ENCODE results near the gene RAB7A. TPM values are rescaled to one million over a fixed set of nuclear protein-coding genes. Genes with fewer than 3 reads are reported as not detected.
"Not testable (repeated sequence)": the region's sequence is repeated elsewhere in the genome, so short reads cannot be mapped to it uniquely, and the experiment has no call there.

The RAB7A gene
- total and polyA plus RNA-seq, 9 donors: 31.5 to 160 (median 141) TPM

DNA sequence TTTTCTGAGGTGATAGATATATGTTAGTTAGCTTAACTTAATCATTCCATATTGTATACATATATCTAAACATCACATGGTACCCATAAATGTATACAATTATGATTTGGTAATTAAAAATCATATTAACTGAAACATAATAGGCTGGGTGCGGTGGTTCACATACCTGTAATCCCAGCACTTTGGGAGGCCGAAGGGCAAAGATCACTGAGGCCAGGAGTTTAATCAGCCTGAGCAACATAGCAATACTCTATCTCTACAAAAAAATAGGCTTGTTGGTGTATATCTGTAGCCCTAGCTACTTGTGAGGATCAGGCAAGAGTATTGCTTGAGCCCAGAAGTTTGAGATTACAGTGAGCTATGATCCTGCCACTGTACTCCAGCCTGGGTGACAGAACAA lies 20.9 kb downstream of the RAB7A start:
- DNase-seq: no peak
- WGBS (ENCODE audit: insufficient coverage): no CpG with 5 or more reads among the region's 2 CpGs
- H3K4me1 ChIP-seq (ENCODE audit: control insufficient read depth, insufficient read depth, low read length): no peaks in the 10 kb centered on the region

DNA sequence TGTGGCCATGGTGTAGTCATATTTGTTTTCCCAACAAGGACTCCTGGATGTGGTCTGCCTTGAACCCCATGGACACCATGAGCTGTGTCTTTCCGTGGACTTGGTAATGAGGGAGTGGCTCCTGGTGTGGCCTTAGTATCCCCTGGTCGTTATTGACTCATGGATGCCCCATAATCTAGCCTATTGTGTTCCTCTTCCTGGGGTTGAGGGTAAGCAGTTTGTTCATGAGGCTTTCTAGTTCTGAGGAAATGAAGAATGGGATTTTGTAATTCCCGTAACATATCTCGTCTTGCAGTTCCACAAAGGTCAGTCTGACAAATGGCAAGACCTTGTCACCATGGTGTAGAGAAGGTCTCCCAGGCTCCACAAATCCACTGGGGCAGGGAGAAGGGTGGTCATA lies 22.6 kb downstream of the RAB7A start:
- Histone ChIP-seq H3K4me3 (ENCODE audit: low read length) (no peak overlapping the region), H3K9me3 (replicated peaks; ENCODE audit: control insufficient read depth, low read depth, low read length) (peaks cover 2% of the 10 kb centered on the region), H3K36me3 (ENCODE audit: control insufficient read depth, insufficient read depth, low read length) (peaks cover 24% of the 10 kb centered on the region), H3K27me3 (ENCODE audit: control insufficient read depth, insufficient read depth, low read length) (no peaks in the 10 kb centered on the region), H3K27ac (ENCODE audit: low read length) (no peak overlapping the region), H3K4me1 (ENCODE audit: control insufficient read depth, insufficient read depth, low read length) (no peaks in the 10 kb centered on the region)
- WGBS (ENCODE audit: insufficient coverage): 92% methylated on average over 4 of the region's 4 CpGs
- no peak for DNase-seq

More for the DNA sequence above, 20.9 kb downstream of the RAB7A start:
- Histone ChIP-seq H3K27ac (ENCODE audit: low read length) (no peak overlapping the region), H3K36me3 (ENCODE audit: control insufficient read depth, insufficient read depth, low read length) (peaks cover 34% of the 10 kb centered on the region), H3K27me3 (ENCODE audit: control insufficient read depth, insufficient read depth, low read length) (no peaks in the 10 kb centered on the region), H3K9me3 (replicated peaks; ENCODE audit: control insufficient read depth, low read depth, low read length) (peaks cover 6% of the 10 kb centered on the region), H3K4me3 (ENCODE audit: low read length) (no peak overlapping the region)

DNA sequence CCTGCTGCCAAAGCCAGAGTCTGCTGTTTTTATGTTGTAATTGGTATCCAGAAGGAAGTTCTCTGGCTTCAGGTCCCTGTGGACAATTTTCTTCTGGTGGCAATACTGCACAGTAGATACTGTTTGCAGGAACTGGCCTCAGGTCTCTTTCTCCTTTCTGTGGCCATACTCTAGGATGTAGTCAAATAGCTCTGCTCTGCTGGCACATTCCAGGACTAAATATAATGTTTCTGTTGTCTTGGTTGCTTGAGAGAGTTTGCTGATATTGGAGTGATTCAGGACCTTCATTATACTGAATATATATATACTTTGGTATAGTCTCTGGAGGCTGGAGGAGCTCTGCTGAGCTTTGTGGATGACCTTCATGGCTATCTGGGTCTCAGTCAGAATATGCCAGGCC lies 23.1 kb downstream of the RAB7A start:
- peaks cover 21% of the 10 kb centered on the region for H3K36me3 ChIP-seq (ENCODE audit: control insufficient read depth, insufficient read depth, low read length)
- H3K9me3 ChIP-seq (replicated peaks; ENCODE audit: control insufficient read depth, low read depth, low read length): peaks cover 2% of the 10 kb centered on the region
- H3K4me1 ChIP-seq (ENCODE audit: control insufficient read depth, insufficient read depth, low read length): no peaks in the 10 kb centered on the region
- H3K27ac ChIP-seq (ENCODE audit: low read length): no peak overlapping the region
- no peak for DNase-seq
- H3K4me3 ChIP-seq (ENCODE audit: low read length): no peak overlapping the region
- H3K27me3 ChIP-seq (ENCODE audit: control insufficient read depth, insufficient read depth, low read length): no peaks in the 10 kb centered on the region

DNA sequence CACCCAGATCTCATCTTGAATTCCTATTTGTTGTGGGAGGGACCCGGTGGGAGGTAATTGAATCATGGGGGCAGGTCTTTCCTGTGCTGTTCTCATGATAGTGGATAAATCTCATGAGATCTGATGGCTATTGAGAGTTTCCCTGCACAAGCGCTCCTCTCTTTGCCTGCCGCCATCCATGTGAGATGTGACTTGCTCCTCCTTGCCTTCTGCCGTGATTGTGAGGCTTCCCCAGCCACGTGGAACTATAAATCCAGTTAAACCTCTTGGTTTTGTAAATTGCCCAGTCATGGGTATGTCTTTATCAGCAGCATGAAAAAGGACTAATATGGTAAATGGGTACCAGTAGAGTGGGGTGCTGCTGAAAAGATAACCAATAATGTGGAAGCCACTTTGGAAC lies 23.6 kb downstream of the RAB7A start:
- peaks cover 18% of the 10 kb centered on the region for H3K36me3 ChIP-seq (ENCODE audit: control insufficient read depth, insufficient read depth, low read length)
- not testable (repeated sequence) for DNase-seq; H3K27me3 ChIP-seq (ENCODE audit: control insufficient read depth, insufficient read depth, low read length); H3K27ac ChIP-seq (ENCODE audit: low read length); H3K4me1 ChIP-seq (ENCODE audit: control insufficient read depth, insufficient read depth, low read length); H3K4me3 ChIP-seq (ENCODE audit: low read length); H3K9me3 ChIP-seq (replicated peaks; ENCODE audit: control insufficient read depth, low read depth, low read length)
- 96% methylated on average over 4 of the region's 5 CpGs for WGBS (ENCODE audit: insufficient coverage)

DNA sequence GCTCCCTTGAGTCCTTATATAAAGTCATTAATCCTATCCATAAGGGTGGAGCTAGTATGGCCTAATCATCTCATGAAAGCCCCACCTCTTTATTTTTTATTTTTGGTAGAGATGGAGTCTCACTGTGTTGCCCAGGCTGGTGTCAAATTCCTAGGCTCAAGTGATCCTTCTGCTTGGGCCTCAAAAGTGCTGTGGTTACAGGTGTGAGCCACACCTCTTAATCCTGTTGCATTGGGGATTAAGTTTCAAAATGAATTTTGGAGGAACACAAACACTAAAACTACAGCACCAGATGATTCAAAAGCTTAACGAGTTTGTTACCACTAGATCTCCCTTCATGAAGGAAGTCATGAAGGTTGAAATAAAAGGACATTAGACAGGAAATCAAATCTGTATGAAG lies 27.7 kb downstream of the RAB7A start:
- WGBS (ENCODE audit: insufficient coverage): no CpG with 5 or more reads among the region's 1 CpG
- peaks cover 4% of the 10 kb centered on the region for H3K36me3 ChIP-seq (ENCODE audit: control insufficient read depth, insufficient read depth, low read length)
- no peaks in the 10 kb centered on the region for H3K27me3 ChIP-seq (ENCODE audit: control insufficient read depth, insufficient read depth, low read length)
- peaks cover 2% of the 10 kb centered on the region for H3K9me3 ChIP-seq (replicated peaks; ENCODE audit: control insufficient read depth, low read depth, low read length)
- DNase-seq: no peak
- H3K27ac ChIP-seq (ENCODE audit: low read length): no peak overlapping the region
- H3K4me3 ChIP-seq (ENCODE audit: low read length): no peak overlapping the region
- no peaks in the 10 kb centered on the region for H3K4me1 ChIP-seq (ENCODE audit: control insufficient read depth, insufficient read depth, low read length)

DNA sequence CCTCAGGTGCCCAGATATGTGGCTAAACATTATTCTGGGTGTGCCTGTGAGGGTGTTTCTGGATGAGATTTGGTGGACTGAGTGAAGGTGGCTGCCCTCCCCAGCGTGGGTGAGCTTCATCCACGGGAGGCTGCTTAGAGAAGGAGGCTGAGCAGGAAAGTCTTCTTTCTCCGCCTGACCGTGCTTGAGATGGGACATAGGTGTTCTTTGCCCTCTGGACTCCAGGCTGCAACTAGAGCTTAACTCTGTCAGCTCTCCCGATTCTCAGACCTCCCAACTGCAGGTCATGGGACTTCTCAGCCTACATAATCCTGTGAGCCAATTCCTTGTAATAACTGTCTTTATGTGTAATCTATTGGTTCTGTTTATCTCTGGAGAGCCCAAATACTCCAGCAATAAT lies 34.1 kb downstream of the RAB7A start:
- Histone ChIP-seq H3K4me1 (ENCODE audit: control insufficient read depth, insufficient read depth, low read length) (peaks cover 4% of the 10 kb centered on the region), H3K27ac (ENCODE audit: low read length) (no peak overlapping the region), H3K36me3 (ENCODE audit: control insufficient read depth, insufficient read depth, low read length) (no peaks in the 10 kb centered on the region), H3K4me3 (ENCODE audit: low read length) (no peak overlapping the region), H3K9me3 (replicated peaks; ENCODE audit: control insufficient read depth, low read depth, low read length) (peaks cover 2% of the 10 kb centered on the region), H3K27me3 (ENCODE audit: control insufficient read depth, insufficient read depth, low read length) (no peaks in the 10 kb centered on the region)
- 95% methylated on average over 3 of the region's 5 CpGs for WGBS (ENCODE audit: insufficient coverage)
- no peak for DNase-seq

DNA sequence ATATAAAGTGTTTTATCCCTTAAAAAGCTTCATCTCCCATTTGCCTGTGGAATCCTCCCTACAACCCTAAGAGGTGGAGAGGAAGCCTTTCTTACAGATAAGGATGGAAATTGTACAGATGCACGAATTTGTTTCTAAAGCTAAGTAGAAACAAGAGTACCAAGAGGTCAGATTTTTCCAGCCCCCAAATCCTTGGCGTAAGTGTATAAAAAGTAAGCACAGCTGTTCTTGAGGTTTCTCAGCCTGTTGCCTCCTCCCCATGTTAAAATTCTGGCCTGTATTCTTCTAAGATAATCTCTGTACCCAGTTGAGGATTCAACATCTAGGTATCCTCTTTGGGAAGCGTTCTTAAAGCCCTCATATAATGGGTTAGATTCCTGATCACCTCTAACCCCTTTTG lies 34.9 kb downstream of the RAB7A start:
- no peak for DNase-seq
- WGBS (ENCODE audit: insufficient coverage): no CpG with 5 or more reads among the region's 3 CpGs
- H3K27me3 ChIP-seq (ENCODE audit: control insufficient read depth, insufficient read depth, low read length): no peaks in the 10 kb centered on the region
- no peak overlapping the region for H3K4me3 ChIP-seq (ENCODE audit: low read length)
- peaks cover 2% of the 10 kb centered on the region for H3K9me3 ChIP-seq (replicated peaks; ENCODE audit: control insufficient read depth, low read depth, low read length)
- no peaks in the 10 kb centered on the region for H3K36me3 ChIP-seq (ENCODE audit: control insufficient read depth, insufficient read depth, low read length)
- H3K27ac ChIP-seq (ENCODE audit: low read length): no peak overlapping the region
- H3K4me1 ChIP-seq (ENCODE audit: control insufficient read depth, insufficient read depth, low read length): peaks cover 4% of the 10 kb centered on the region

DNA sequence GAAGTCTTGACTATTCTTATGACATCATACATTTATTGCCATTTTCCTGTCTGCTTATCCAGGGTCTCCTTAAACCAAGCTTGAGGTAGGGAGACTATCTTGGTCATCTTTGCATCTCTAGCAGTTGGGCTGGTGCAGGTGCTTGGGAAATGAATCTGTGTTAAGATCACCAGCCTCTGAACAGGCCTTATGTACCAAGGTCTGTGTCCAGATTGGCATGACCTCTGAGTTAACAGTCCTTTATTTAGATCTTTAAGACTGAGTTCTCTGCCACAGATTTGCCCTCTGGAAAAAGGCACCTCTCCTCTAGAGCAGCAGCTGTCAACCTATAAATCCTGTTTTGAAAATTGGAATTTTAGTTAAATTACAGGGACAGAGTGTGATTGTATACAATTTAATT lies 35.4 kb downstream of the RAB7A start:
- no peak overlapping the region for H3K4me3 ChIP-seq (ENCODE audit: low read length)
- DNase-seq: no peak
- H3K9me3 ChIP-seq (replicated peaks; ENCODE audit: control insufficient read depth, low read depth, low read length): peaks cover 2% of the 10 kb centered on the region
- H3K27me3 ChIP-seq (ENCODE audit: control insufficient read depth, insufficient read depth, low read length): no peaks in the 10 kb centered on the region
- peaks cover 4% of the 10 kb centered on the region for H3K4me1 ChIP-seq (ENCODE audit: control insufficient read depth, insufficient read depth, low read length)
- H3K27ac ChIP-seq (ENCODE audit: low read length): no peak overlapping the region
- H3K36me3 ChIP-seq (ENCODE audit: control insufficient read depth, insufficient read depth, low read length): no peaks in the 10 kb centered on the region

DNA sequence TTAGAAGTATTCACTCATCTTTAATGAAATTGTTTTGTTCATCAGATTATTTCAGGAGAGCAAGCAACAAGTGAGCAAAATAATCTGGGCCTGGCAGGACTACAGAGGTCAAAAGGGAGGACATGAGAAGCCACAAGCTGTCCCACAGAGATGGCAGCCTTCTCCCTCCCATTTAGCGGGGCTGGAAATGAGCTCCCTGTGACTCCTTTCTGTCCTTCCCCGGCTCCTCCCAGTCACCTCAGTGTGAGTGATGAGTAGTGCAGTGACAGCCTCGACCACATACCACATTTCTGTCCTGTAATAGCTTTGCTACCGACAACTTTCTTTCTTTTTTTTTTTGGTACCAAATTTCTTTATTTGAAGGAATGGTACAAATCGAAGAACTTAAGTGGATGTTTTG lies 38.0 kb downstream of the RAB7A start:
- no CpG with 5 or more reads among the region's 5 CpGs for WGBS (ENCODE audit: insufficient coverage)
- Histone ChIP-seq H3K36me3 (ENCODE audit: control insufficient read depth, insufficient read depth, low read length) (no peaks in the 10 kb centered on the region), H3K9me3 (replicated peaks; ENCODE audit: control insufficient read depth, low read depth, low read length) (no peaks in the 10 kb centered on the region), H3K27ac (ENCODE audit: low read length) (no peak overlapping the region), H3K4me3 (ENCODE audit: low read length) (no peak overlapping the region), H3K27me3 (ENCODE audit: control insufficient read depth, insufficient read depth, low read length) (no peaks in the 10 kb centered on the region), H3K4me1 (ENCODE audit: control insufficient read depth, insufficient read depth, low read length) (peaks cover 4% of the 10 kb centered on the region)
- DNase-seq: no peak

DNA sequence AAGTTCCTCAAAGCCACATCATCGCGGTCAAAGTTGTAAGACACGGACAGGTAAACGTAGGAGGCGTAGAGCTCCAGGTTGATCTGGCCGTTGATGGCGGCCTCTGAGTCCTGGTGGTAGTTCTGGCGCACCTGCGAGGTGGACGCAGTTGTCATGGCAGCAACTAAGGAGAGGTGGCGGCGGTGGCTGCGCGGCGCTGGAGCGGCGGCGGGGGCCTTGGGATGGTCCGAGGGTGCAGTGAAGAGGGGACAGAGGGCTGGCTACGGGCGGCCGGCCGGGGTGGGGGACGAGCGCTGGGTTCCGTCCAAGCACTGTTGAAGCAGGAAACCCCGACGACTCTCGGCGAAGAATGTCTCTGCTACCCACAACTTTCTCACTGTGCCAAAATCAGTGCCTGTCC lies 38.9 kb downstream of the RAB7A start:
- Histone ChIP-seq H3K4me3 (ENCODE audit: low read length) (no peak overlapping the region), H3K27me3 (ENCODE audit: control insufficient read depth, insufficient read depth, low read length) (no peaks in the 10 kb centered on the region), H3K27ac (ENCODE audit: low read length) (no peak overlapping the region), H3K4me1 (ENCODE audit: control insufficient read depth, insufficient read depth, low read length) (peaks cover 2% of the 10 kb centered on the region), H3K36me3 (ENCODE audit: control insufficient read depth, insufficient read depth, low read length) (no peaks in the 10 kb centered on the region), H3K9me3 (replicated peaks; ENCODE audit: control insufficient read depth, low read depth, low read length) (no peaks in the 10 kb centered on the region)
- DNase-seq: no peak
- 97% methylated on average over 30 of the region's 30 CpGs for WGBS (ENCODE audit: insufficient coverage)

DNA sequence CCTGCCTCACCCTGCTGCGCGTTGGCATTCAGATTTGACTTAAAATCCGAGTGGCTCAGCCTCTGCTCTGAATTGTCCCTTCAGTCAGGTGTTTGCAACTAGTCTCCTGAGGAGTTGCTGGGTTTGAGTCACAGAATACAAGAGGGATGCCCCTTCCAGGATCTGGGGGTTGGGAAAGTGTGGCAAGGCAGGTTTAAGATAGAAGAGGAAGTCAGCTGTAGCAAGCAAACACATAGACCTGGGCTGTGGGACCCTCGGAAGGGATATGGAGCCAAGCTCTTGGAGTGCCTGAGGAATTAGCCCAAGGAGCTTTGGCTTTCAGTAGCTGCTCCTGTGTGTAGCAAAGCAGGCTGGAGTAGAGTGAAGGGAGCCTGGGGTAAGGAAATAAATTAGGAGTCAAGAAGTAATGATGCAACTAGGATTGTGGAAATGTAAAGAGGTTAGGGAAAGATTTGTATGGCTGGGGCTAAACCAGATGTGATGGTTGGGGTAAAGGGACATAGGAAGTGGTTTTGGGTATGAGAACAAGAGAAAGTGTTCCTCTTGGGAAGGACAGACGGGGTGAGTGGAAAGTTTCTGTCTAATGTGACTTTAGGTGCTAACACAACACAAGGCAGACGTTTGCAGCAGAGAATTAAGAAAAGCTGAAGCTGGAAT lies 41.2 kb downstream of the RAB7A start:
- peaks cover 2% of the 10 kb centered on the region for H3K4me1 ChIP-seq (ENCODE audit: control insufficient read depth, insufficient read depth, low read length)
- H3K9me3 ChIP-seq (replicated peaks; ENCODE audit: control insufficient read depth, low read depth, low read length): no peaks in the 10 kb centered on the region
- H3K4me3 ChIP-seq (ENCODE audit: low read length): no peak overlapping the region
- H3K36me3 ChIP-seq (ENCODE audit: control insufficient read depth, insufficient read depth, low read length): no peaks in the 10 kb centered on the region
- no peaks in the 10 kb centered on the region for H3K27me3 ChIP-seq (ENCODE audit: control insufficient read depth, insufficient read depth, low read length)
- DNase-seq: no peak
- no peak overlapping the region for H3K27ac ChIP-seq (ENCODE audit: low read length)
- WGBS (ENCODE audit: insufficient coverage): 73% methylated on average over 6 of the region's 6 CpGs

Measured in muscle of leg (tissue), 11 donors.